ENCODE data around the gene KCNH1.
"Not testable (repeated sequence)": the region's sequence is repeated elsewhere in the genome, so short reads cannot be mapped to it uniquely, and the experiment has no call there.

Gene KCNH1

GRCh38 chr1:211082824-211083223 is 51.1 kb downstream of the KCNH1 start:
- H3K27ac ChIP-seq = no peak overlapping the region
- H4K20me1 ChIP-seq = no peaks in the 10 kb centered on the region
- TF ChIP-seq Cebpa-rat (IDR thresholded peaks at IDR 0.05) = no peak; a peak in 1 of 22 replicates
- H3K9me3 ChIP-seq (replicated peaks in 1 of 11) = no peaks in the 10 kb centered on the region
- H3K27me3 ChIP-seq = no peaks in the 10 kb centered on the region
- H3K4me1 ChIP-seq = peaks cover 0 to 4% (median 0%) of the 10 kb centered on the region in 10 experiments; a peak in 1 of 20 replicates
- no peak overlapping the region for H3K4me2 ChIP-seq
- H3K9ac ChIP-seq = no peak overlapping the region
- no peaks in the 10 kb centered on the region for H3K36me3 ChIP-seq
- no peak overlapping the region for H3K4me3 ChIP-seq

GRCh38 chr1:211081447-211081846 is 52.5 kb downstream of the KCNH1 start:
- H4K20me1 ChIP-seq; H3K4me2 ChIP-seq; H3K4me1 ChIP-seq; H3K4me3 ChIP-seq; H3K27ac ChIP-seq; H3K9me3 ChIP-seq (replicated peaks in 1 of 11); H3K9ac ChIP-seq; H3K27me3 ChIP-seq; H3K36me3 ChIP-seq: not testable (repeated sequence)

GRCh38 chr1:211068976-211069375 is 65.0 kb downstream of the KCNH1 start:
- Histone ChIP-seq H3K27ac (no peak overlapping the region), H3K9ac (no peak overlapping the region), H3K4me2 (no peak overlapping the region), H3K27me3 (no peaks in the 10 kb centered on the region), H3K4me1 (no peaks in the 10 kb centered on the region), H4K20me1 (no peaks in the 10 kb centered on the region), H3K9me3 (replicated peaks in 1 of 11) (no peaks in the 10 kb centered on the region), H3K36me3 (no peaks in the 10 kb centered on the region), H3K4me3 (no peak overlapping the region)
- no peak for TF ChIP-seq Cebpa-rat (IDR thresholded peaks at IDR 0.05)

GRCh38 chr1:211066781-211067384 is 67.1 kb downstream of the KCNH1 start:
- H3K9me3 ChIP-seq (replicated peaks in 1 of 11) = no peaks in the 10 kb centered on the region
- no peaks in the 10 kb centered on the region for H3K4me1 ChIP-seq
- H3K4me3 ChIP-seq = no peak overlapping the region
- H3K4me2 ChIP-seq = no peak overlapping the region
- H3K27ac ChIP-seq = no peak overlapping the region
- H4K20me1 ChIP-seq = no peaks in the 10 kb centered on the region
- H3K9ac ChIP-seq = no peak overlapping the region
- no peaks in the 10 kb centered on the region for H3K27me3 ChIP-seq
- H3K36me3 ChIP-seq = no peaks in the 10 kb centered on the region
- TF ChIP-seq Cebpa-rat (IDR thresholded peaks at IDR 0.05) = no peak

GRCh38 chr1:211041838-211042237 is 92.1 kb downstream of the KCNH1 start:
- not testable (repeated sequence) for H3K4me3 ChIP-seq, H3K4me2 ChIP-seq, H3K9ac ChIP-seq, H4K20me1 ChIP-seq, H3K27ac ChIP-seq, H3K27me3 ChIP-seq, H3K36me3 ChIP-seq
- peaks cover 0 to 20% (median 0%) of the 10 kb centered on the region in 10 experiments; a peak in 5 of 20 replicates for H3K4me1 ChIP-seq
- peaks cover 0 to 15% (median 7%) of the 10 kb centered on the region in 11 experiments; a peak in 9 of 22 replicates for H3K9me3 ChIP-seq (replicated peaks in 1 of 11)

GRCh38 chr1:211037095-211037494 is 96.9 kb downstream of the KCNH1 start:
- no peaks in the 10 kb centered on the region for H4K20me1 ChIP-seq
- H3K36me3 ChIP-seq = no peaks in the 10 kb centered on the region
- peak overlapping the region in 3 of 11 experiments; percentile 15 to 35 (median 17); a peak in 2 of 22 replicates for H3K4me2 ChIP-seq
- H3K27ac ChIP-seq = peak overlapping the region in 1 of 11 experiments; percentile 48; a peak in 2 of 22 replicates
- peaks cover 0 to 28% (median 0%) of the 10 kb centered on the region in 10 experiments; a peak in 5 of 20 replicates for H3K4me1 ChIP-seq
- peaks cover 0 to 15% (median 7%) of the 10 kb centered on the region in 11 experiments; a peak in 9 of 22 replicates for H3K9me3 ChIP-seq (replicated peaks in 1 of 11)
- no peak overlapping the region for H3K9ac ChIP-seq
- no peak overlapping the region for H3K4me3 ChIP-seq
- no peak for TF ChIP-seq Cebpa-rat (IDR thresholded peaks at IDR 0.05)
- H3K27me3 ChIP-seq = no peaks in the 10 kb centered on the region

GRCh38 chr1:211036381-211037060 is 97.4 kb downstream of the KCNH1 start:
- Histone ChIP-seq H3K9me3 (replicated peaks in 1 of 11) (peaks cover 0 to 15% (median 7%) of the 10 kb centered on the region in 11 experiments; a peak in 9 of 22 replicates), H3K27me3 (no peaks in the 10 kb centered on the region), H3K4me3 (no peak overlapping the region), H3K9ac (no peak overlapping the region), H4K20me1 (no peaks in the 10 kb centered on the region), H3K4me2 (peak overlapping the region in 3 of 11 experiments; percentile 15 to 41 (median 35); a peak in 3 of 22 replicates), H3K4me1 (peaks cover 0 to 28% (median 0%) of the 10 kb centered on the region in 10 experiments; a peak in 5 of 20 replicates), H3K27ac (peak overlapping the region in 1 of 11 experiments; percentile 48; a peak in 2 of 22 replicates), H3K36me3 (no peaks in the 10 kb centered on the region)
- no peak for TF ChIP-seq Cebpa-rat (IDR thresholded peaks at IDR 0.05)

GRCh38 chr1:211035821-211036380 is 98.0 kb downstream of the KCNH1 start:
- Histone ChIP-seq H3K27ac (no peak overlapping the region), H3K9me3 (replicated peaks in 1 of 11) (peaks cover 0 to 13% (median 7%) of the 10 kb centered on the region in 11 experiments; a peak in 9 of 22 replicates), H3K27me3 (no peaks in the 10 kb centered on the region), H3K4me2 (no peak overlapping the region), H3K9ac (no peak overlapping the region), H3K4me1 (peaks cover 0 to 26% (median 0%) of the 10 kb centered on the region in 10 experiments; a peak in 5 of 20 replicates), H3K4me3 (no peak overlapping the region), H3K36me3 (no peaks in the 10 kb centered on the region), H4K20me1 (no peaks in the 10 kb centered on the region)
- TF ChIP-seq Cebpa-rat (IDR thresholded peaks at IDR 0.05) = no peak

GRCh38 chr1:211033921-211034525 is 99.9 kb downstream of the KCNH1 start:
- no peak overlapping the region for H3K27ac ChIP-seq
- no peaks in the 10 kb centered on the region for H4K20me1 ChIP-seq
- peaks cover 0 to 17% (median 0%) of the 10 kb centered on the region in 10 experiments; a peak in 5 of 20 replicates for H3K4me1 ChIP-seq
- H3K9ac ChIP-seq = no peak overlapping the region
- no peak for TF ChIP-seq Cebpa-rat (IDR thresholded peaks at IDR 0.05)
- H3K27me3 ChIP-seq = no peaks in the 10 kb centered on the region
- H3K4me3 ChIP-seq = no peak overlapping the region
- H3K36me3 ChIP-seq = no peaks in the 10 kb centered on the region
- H3K9me3 ChIP-seq (replicated peaks in 1 of 11) = peaks cover 0 to 5% (median 3%) of the 10 kb centered on the region in 11 experiments; a peak in 8 of 22 replicates
- H3K4me2 ChIP-seq = no peak overlapping the region
